Endothelial cell of umbilical vein (primary cell): ENCODE results near the gene TTC39A.

Source experiments
- CTCF ChIP-seq, 2 donors: IDR thresholded peaks; 1 replicate in 1 of 2; 2 replicates in 1 of 2; pipeline ENCODE4 v1.5.1; 2011; ENCODE audit warnings: low read length in 2 of 2, mild to moderate bottlenecking in 2 of 2, moderate library complexity in 2 of 2, control low read depth in 1 of 2, inconsistent platforms in 1 of 2, low read depth in 1 of 2; ENCODE audit not compliant: insufficient read depth in 1 of 2; ENCODE audit errors: extremely low read depth in 1 of 2
- EZH2 ChIP-seq: IDR thresholded peaks from 2 replicates; pipeline ENCODE4 v1.6.1; 2012; ENCODE audit warnings: borderline replicate concordance, low read depth, mild to moderate bottlenecking, moderate library complexity, low read length, inconsistent platforms; ENCODE audit not compliant: severe bottlenecking
- FOS ChIP-seq: IDR thresholded peaks from 2 replicates; pipeline ENCODE4 v1.6.1; 2011; ENCODE audit warnings: mild to moderate bottlenecking, low read length, moderate library complexity, borderline replicate concordance; ENCODE audit not compliant: insufficient read depth
- JUN ChIP-seq: IDR thresholded peaks from 2 replicates; pipeline ENCODE4 v1.6.1; 2011; ENCODE audit warnings: borderline replicate concordance, low read depth; ENCODE audit not compliant: insufficient read length, insufficient read depth
- MAX ChIP-seq: IDR thresholded peaks from 2 replicates; pipeline ENCODE4 v1.6.1; 2011; ENCODE audit not compliant: insufficient read depth, insufficient read length
- MYC ChIP-seq: IDR thresholded peaks from one replicate; pipeline ENCODE4 v1.6.1; 2011; ENCODE audit warnings: mild to moderate bottlenecking, low read depth, low read length
- POLR2A ChIP-seq: IDR thresholded peaks from 2 replicates; pipeline ENCODE4 v1.6.1; 2012; ENCODE audit warnings: low read depth, mild to moderate bottlenecking, control low read depth, low read length
- POLR2AphosphoS5 ChIP-seq: IDR thresholded peaks from 2 replicates; pipeline ENCODE4 v1.6.1; 2012; ENCODE audit warnings: low read depth, mild to moderate bottlenecking, control low read depth, low read length, moderate library complexity; ENCODE audit not compliant: insufficient read depth

- TF ChIP-seq JUN (no peak), CTCF (IDR thresholded peaks at IDR 0.05; ENCODE audit: extremely low read depth in 1 of 2, insufficient read depth in 1 of 2, low read depth in 1 of 2, low read length in 2 of 2) (no peak), POLR2A (no peak), POLR2AphosphoS5 (no peak), MYC (no peak), FOS (no peak), MAX (no peak), EZH2 (no peak)
These were observed 42.2 kb upstream of the TTC39A start for GRCh38 chr1:51372561-51372960.
